GM12878 (cell line): Measurements from ENCODE around the gene GSTA3. TPM values are rescaled to one million over a fixed set of nuclear protein-coding genes. Genes with fewer than 3 reads are reported as not detected.

Experiments used
- ATAC-seq: fragments of 200-7000 bp; cut with Tn5 transposase; 3 replicates; pipeline ENCODE4 v1.9.1; 2020; ENCODE audit warnings: mild to moderate bottlenecking, moderate library complexity
- BruUV-seq: library from RNA; stranded (reverse); fragments of 400-500 nt; replicated peaks from 2 replicates; lab custom pipeline; 2021; lab: Mats Ljungman, UMichigan
- CTCF ChIA-PET: fragments of 300-600 bp; sonication (Branson Sonifier 250); formaldehyde crosslinking; extraction: SDS; loops from one replicate; lab custom pipeline; 2021; ENCODE audit warnings: inconsistent platforms; lab: Yijun Ruan, JAX
- POLR2A ChIA-PET: fragments of 350-600 bp; formaldehyde crosslinking; extraction: SDS; loops from one replicate; lab custom pipeline; 2021; ENCODE audit warnings: inconsistent platforms; lab: Charles Lee
- RAD21 ChIA-PET: fragments of 300-600 bp; sonication (Branson Sonifier 250); formaldehyde crosslinking; loops from one replicate; lab custom pipeline; 2023; ENCODE audit warnings: antibody characterized with exemption; ENCODE audit not compliant: unreplicated experiment; lab: Charles Lee
- SMC1A ChIA-PET: fragments of 300-600 bp; sonication (Branson Sonifier 250); formaldehyde crosslinking; loops from one replicate; lab custom pipeline; 2023; ENCODE audit not compliant: unreplicated experiment, uncharacterized antibody; lab: Charles Lee
- DNase-seq: peaks from one replicate; pipeline ENCODE4 v3.0.0-alpha.2; 2011; ENCODE audit warnings: low read depth, low spot score
- FAIRE-seq: peaks from 3 replicates; lab custom pipeline; 2011; peaks lifted over from hg19 to GRCh38; lab: Jason Lieb, UNC
- H2AFZ ChIP-seq: 2 replicates; pipeline ENCODE4 v1.6.0; 2011; ENCODE audit warnings: low read depth, low read length, control low read depth; ENCODE audit not compliant: control insufficient read depth
- H3K27ac ChIP-seq: 2 replicates; pipeline ENCODE4 v1.5.1; 2011; ENCODE audit warnings: control low read depth; ENCODE audit not compliant: control insufficient read depth, insufficient read depth
- H3K27me3 ChIP-seq, 2 experiments: replicated peaks in 1 of 2; 2 replicates each; pipeline versions ENCODE4 v1.6.0 to v1.6.1; 2011; ENCODE audit warnings: low read length in 1 of 2; ENCODE audit not compliant: control insufficient read depth in 2 of 2, insufficient read depth in 2 of 2
- H3K36me3 ChIP-seq, 2 experiments: 2 replicates each; pipeline ENCODE4 v1.5.1; 2011; ENCODE audit warnings: low read length in 1 of 2; ENCODE audit not compliant: control insufficient read depth in 2 of 2, insufficient read depth in 2 of 2
- H3K4me1 ChIP-seq: 2 replicates; pipeline ENCODE4 v1.6.1; 2011; ENCODE audit warnings: mild to moderate bottlenecking, low read length, moderate library complexity, mixed read lengths; ENCODE audit not compliant: control insufficient read depth, insufficient read depth
- H3K4me2 ChIP-seq: 2 replicates; pipeline ENCODE4 v1.6.0; 2011; ENCODE audit warnings: control low read depth; ENCODE audit not compliant: control insufficient read depth, insufficient read depth
- H3K4me3 ChIP-seq: fragments of 200-600 bp; sonication (generic); 2 replicates; pipeline ENCODE4 v1.5.1; 2016
- H3K79me2 ChIP-seq: 2 replicates; pipeline ENCODE4 v1.6.0; 2011; ENCODE audit warnings: low read length; ENCODE audit not compliant: control insufficient read depth, insufficient read depth
- H3K9ac ChIP-seq: 2 replicates; pipeline ENCODE4 v1.8.0; 2011; ENCODE audit warnings: low read length, control low read depth, mixed read lengths; ENCODE audit not compliant: control insufficient read depth, insufficient read depth
- H3K9me3 ChIP-seq: replicated peaks from 3 replicates; pipeline ENCODE4 v1.5.1; 2011; ENCODE audit warnings: mild to moderate bottlenecking, low read length; ENCODE audit not compliant: control insufficient read depth, insufficient read depth
- H4K20me1 ChIP-seq: 2 replicates; pipeline ENCODE4 v1.6.0; 2011; ENCODE audit not compliant: control insufficient read depth, insufficient read depth
- CBFB ChIP-seq: IDR thresholded peaks from 2 replicates; pipeline ENCODE4 v1.6.1; 2016; ENCODE audit warnings: antibody characterized with exemption, low read depth
- EP300 ChIP-seq, 2 experiments: fragments of 150-350 bp in 1 of 2; IDR thresholded peaks; 2 replicates each; pipeline ENCODE4 v1.6.1; 2011 to 2012; ENCODE audit warnings: low read depth in 2 of 2, low read length in 2 of 2, borderline replicate concordance in 1 of 2, improper control_type of control experiment in 1 of 2, inconsistent platforms in 1 of 2; ENCODE audit not compliant: control insufficient read depth in 1 of 2
- ETV6 ChIP-seq, 2 experiments: fragments of 450-650 bp in 1 of 2; IDR thresholded peaks in 1 of 2; conservative IDR thresholded peaks in 1 of 2; 2 replicates each; pipeline ENCODE4 v1.6.1; 2014; ENCODE audit warnings: antibody characterized with exemption in 1 of 2, borderline replicate concordance in 1 of 2, low read depth in 1 of 2, mild to moderate bottlenecking in 1 of 2, moderate library complexity in 1 of 2
- HDAC6 ChIP-seq: fragments of 200-600 bp; sonication (generic); IDR thresholded peaks from one replicate; pipeline ENCODE4 v1.8.0; 2017; ENCODE audit warnings: antibody characterized with exemption; ENCODE audit not compliant: unreplicated experiment
- KAT2A ChIP-seq: conservative IDR thresholded peaks from 2 replicates; pipeline ENCODE4 v1.6.1; 2011; ENCODE audit warnings: low read depth, low read length; ENCODE audit not compliant: control insufficient read depth
- PAX8 ChIP-seq: fragments of 450-650 bp; IDR thresholded peaks from 2 replicates; pipeline ENCODE4 v1.6.1; 2017; ENCODE audit warnings: mild to moderate bottlenecking, moderate library complexity
- POLR2AphosphoS5 ChIP-seq: IDR thresholded peaks from 2 replicates; pipeline ENCODE4 v1.6.1; 2011; ENCODE audit warnings: mild to moderate bottlenecking, low read length, inconsistent platforms
- RELA ChIP-seq: fragments of 450-650 bp; IDR thresholded peaks from 2 replicates; pipeline ENCODE4 v1.8.0; 2014; ENCODE audit warnings: borderline replicate concordance; ENCODE audit not compliant: partially characterized antibody
- ZNF592 ChIP-seq: fragments of 450-650 bp; IDR thresholded peaks from 2 replicates; pipeline ENCODE4 v1.6.1; 2017; ENCODE audit warnings: mild to moderate bottlenecking, moderate library complexity
- WGBS: methylation state at CpG from one replicate; pipeline ENCODE4 v1.1.6; 2016; ENCODE audit warnings: low lambda C conversion rate; ENCODE audit not compliant: insufficient replicate concordance, insufficient coverage; ENCODE audit errors: missing lambda C conversion rate; 5-methylcytosine and 5-hydroxymethylcytosine counted together
- in situ Hi-C: fragments of 300-500 bp; cut with MboI; formaldehyde crosslinking; loops from 9 replicates; pipeline ENCODE4 v1.14.3; 2018; ENCODE audit warnings: mixed read lengths
- intact Hi-C: fragments of 100-400 bp; cut with micrococcal nuclease; formaldehyde crosslinking; loops from one replicate; pipeline ENCODE4 v1.14.2; 2022; ENCODE audit not compliant: unreplicated experiment
- polyA plus RNA-seq, 11 experiments: library from polyadenylated mRNA; depleted of rRNA in 4 of 11; unstranded in 6 of 11; stranded (reverse) in 5 of 11; fragments of >200 nt; fragmentation: Nextera tagmentation in 4 of 11; fragmentation: Illumina TruSeq in 1 of 11; extraction: Ambion mirVana in 4 of 11; extraction: Trizol in 1 of 11; gene quantifications; 1 replicate in 1 of 11; 2 replicates in 10 of 11; pipeline versions ENCODE4 v1.2.1 to v1.2.3, GENCODE V29; 2011 to 2016; ENCODE audit warnings: inconsistent platforms in 2 of 11, missing spikeins in 2 of 11, low read depth in 1 of 11
- total RNA-seq, 4 experiments: library from RNA; depleted of rRNA in 3 of 4; stranded (reverse); fragments of >200 nt in 3 of 4; fragmentation: Illumina TruSeq in 1 of 4; extraction: Trizol in 1 of 4; gene quantifications; 2 replicates each; pipeline versions ENCODE4 v1.2.1 to v1.2.3, GENCODE V29; 2013 to 2021
- TF ChIP-seq, protein P1 (sequence below): IDR thresholded peaks from 2 replicates; pipeline ENCODE4 v1.6.1; 2011; ENCODE audit warnings: low read depth, mild to moderate bottlenecking, low read length, moderate library complexity, borderline replicate concordance; ENCODE audit errors: extremely low read depth

Gene GSTA3
- total and polyA plus RNA-seq, 10 of the 15 experiments (the other 5 are each of a cell fraction or from before 2014, with no cell fraction given), result not detected

- no peak for TF ChIP-seq CBFB
- no peak for TF ChIP-seq PAX8
- TF ChIP-seq POLR2AphosphoS5, result no peak
- TF ChIP-seq HDAC6, result no peak
- TF ChIP-seq, protein P1, sequence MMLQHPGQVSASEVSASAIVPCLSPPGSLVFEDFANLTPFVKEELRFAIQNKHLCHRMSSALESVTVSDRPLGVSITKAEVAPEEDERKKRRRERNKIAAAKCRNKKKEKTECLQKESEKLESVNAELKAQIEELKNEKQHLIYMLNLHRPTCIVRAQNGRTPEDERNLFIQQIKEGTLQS, result no peak
- no peak for TF ChIP-seq KAT2A
- TF ChIP-seq ETV6 (conservative IDR thresholded peaks at IDR 0.05 in 1 of 2, IDR thresholded peaks at IDR 0.05 in 1 of 2; ENCODE audit: borderline replicate concordance in 1 of 2, low read depth in 1 of 2), result no peak
- TF ChIP-seq RELA, result no peak
- no peak for TF ChIP-seq EP300 (IDR thresholded peaks at IDR 0.05; ENCODE audit: borderline replicate concordance in 1 of 2, control insufficient read depth in 1 of 2, low read depth in 2 of 2, low read length in 2 of 2)
- TF ChIP-seq ZNF592, result no peak
- intact Hi-C loops (no loop called here), in situ Hi-C loops (no loop called here)
- Histone ChIP-seq H3K4me3 (no peak overlapping the region), H2AFZ (no peak overlapping the region), H4K20me1 (no peaks in the 10 kb centered on the region), H3K79me2 (no peaks in the 10 kb centered on the region), H3K4me1 (no peaks in the 10 kb centered on the region), H3K36me3 (no peaks in the 10 kb centered on the region), H3K27me3 (no peaks in the 10 kb centered on the region), H3K4me2 (no peak overlapping the region), H3K9me3 (no peaks in the 10 kb centered on the region), H3K27ac (no peak overlapping the region), H3K9ac (no peak overlapping the region)
- no TSS peak for BruUV-seq
- POLR2A ChIA-PET, result no interaction called here
- FAIRE-seq, result no peak
- RAD21 ChIA-PET, result no interaction called here
- CTCF ChIA-PET, result no interaction called here
- SMC1A ChIA-PET, result no interaction called here
- 10% methylated on average over 3 of the region's 3 CpGs for WGBS
- ATAC-seq, result no peak
- DNase-seq, result no peak
Observed at GRCh38 chr6:52909131-52909530, 367 bp downstream of the GSTA3 start.
